Ishikawa (cell line): Measurements from ENCODE around the gene PPRC1.

Source experiments
- EP300 ChIP-seq: IDR thresholded peaks from 2 replicates; pipeline ENCODE4 v1.6.1; 2012; ENCODE audit warnings: borderline replicate concordance
- YY1 ChIP-seq: IDR thresholded peaks from 2 replicates; pipeline ENCODE4 v1.6.1; 2012; ENCODE audit warnings: low read depth
- ZBTB7A ChIP-seq: IDR thresholded peaks from 2 replicates; pipeline ENCODE4 v1.6.1; 2012; ENCODE audit warnings: low read depth
- TF ChIP-seq, protein P1 (sequence below): IDR thresholded peaks from 2 replicates; pipeline ENCODE4 v1.6.1; 2012
- TF ChIP-seq, protein P2 (sequence below): IDR thresholded peaks from 2 replicates; pipeline ENCODE4 v1.6.1; 2012

DNA sequence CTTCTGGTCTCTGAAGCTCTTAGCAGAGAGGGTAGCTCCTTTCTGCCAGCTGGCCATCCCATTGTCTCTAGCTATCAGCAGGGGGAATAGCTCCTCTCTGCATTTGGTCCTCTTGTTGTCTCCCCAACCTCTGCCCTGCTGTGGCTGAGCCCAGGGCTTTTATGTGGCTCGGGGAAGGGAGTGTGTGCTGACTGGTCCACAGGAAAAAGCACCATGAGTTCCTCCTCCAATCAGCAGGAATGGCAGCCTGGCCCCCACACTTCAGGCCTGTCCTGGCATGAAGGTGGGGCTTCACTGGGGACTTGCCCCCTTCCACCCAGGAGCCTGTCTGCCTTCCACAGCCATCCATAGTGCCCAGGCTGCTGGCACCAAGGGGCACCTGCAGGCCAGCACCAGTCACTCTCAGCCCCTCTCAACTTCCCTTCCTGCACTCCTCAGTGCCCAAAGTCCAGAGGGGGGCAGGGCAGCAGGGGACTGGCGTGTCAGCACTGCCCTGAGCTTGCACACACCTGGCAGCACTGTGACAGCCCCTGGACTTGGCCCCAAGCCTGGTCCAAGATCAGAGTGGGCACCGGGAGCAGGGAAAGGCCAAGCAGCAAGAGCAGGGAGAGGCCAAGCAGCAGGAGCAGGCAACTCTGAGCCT, 55.6 kb downstream of the PPRC1 start:
- TF ChIP-seq, protein P1, sequence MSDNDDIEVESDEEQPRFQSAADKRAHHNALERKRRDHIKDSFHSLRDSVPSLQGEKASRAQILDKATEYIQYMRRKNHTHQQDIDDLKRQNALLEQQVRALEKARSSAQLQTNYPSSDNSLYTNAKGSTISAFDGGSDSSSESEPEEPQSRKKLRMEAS: no peak
- TF ChIP-seq, protein P2, sequence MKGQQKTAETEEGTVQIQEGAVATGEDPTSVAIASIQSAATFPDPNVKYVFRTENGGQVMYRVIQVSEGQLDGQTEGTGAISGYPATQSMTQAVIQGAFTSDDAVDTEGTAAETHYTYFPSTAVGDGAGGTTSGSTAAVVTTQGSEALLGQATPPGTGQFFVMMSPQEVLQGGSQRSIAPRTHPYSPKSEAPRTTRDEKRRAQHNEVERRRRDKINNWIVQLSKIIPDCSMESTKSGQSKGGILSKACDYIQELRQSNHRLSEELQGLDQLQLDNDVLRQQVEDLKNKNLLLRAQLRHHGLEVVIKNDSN: no peak
- TF ChIP-seq ZBTB7A: no peak
- no peak for TF ChIP-seq EP300
- TF ChIP-seq YY1: no peak
